Cardiac fibroblast (primary cell): ENCODE results near the gene MED15.
A peak's percentile ranks its signal among the peaks of the same experiment; 100 is the strongest.
"Not testable (repeated sequence)": the region's sequence is repeated elsewhere in the genome, so short reads cannot be mapped to it uniquely, and the experiment has no call there.

Source experiments
- DNase-seq, 2 donors: peaks; one replicate each; pipeline versions ENCODE4 v3.0.0 to v3.0.0-alpha.2; 2010; ENCODE audit warnings: low read depth in 2 of 2
- H3K4me3 ChIP-seq, 2 donors: replicated peaks in 1 of 2; 1 replicate in 1 of 2; 2 replicates in 1 of 2; pipeline ENCODE4 v1.5.1; 2011; ENCODE audit warnings: low read depth in 2 of 2, low read length in 2 of 2, mild to moderate bottlenecking in 2 of 2, moderate library complexity in 1 of 2
- TF ChIP-seq, protein P1 (sequence below): IDR thresholded peaks from one replicate; pipeline ENCODE4 v1.5.1; 2011; ENCODE audit warnings: low read depth, mild to moderate bottlenecking, low read length, inconsistent platforms

Gene MED15

GRCh38 chr22:20503816-20504215, 3.6 kb upstream of the MED15 start:
- DNase-seq, result no peak
- TF ChIP-seq, protein P1, sequence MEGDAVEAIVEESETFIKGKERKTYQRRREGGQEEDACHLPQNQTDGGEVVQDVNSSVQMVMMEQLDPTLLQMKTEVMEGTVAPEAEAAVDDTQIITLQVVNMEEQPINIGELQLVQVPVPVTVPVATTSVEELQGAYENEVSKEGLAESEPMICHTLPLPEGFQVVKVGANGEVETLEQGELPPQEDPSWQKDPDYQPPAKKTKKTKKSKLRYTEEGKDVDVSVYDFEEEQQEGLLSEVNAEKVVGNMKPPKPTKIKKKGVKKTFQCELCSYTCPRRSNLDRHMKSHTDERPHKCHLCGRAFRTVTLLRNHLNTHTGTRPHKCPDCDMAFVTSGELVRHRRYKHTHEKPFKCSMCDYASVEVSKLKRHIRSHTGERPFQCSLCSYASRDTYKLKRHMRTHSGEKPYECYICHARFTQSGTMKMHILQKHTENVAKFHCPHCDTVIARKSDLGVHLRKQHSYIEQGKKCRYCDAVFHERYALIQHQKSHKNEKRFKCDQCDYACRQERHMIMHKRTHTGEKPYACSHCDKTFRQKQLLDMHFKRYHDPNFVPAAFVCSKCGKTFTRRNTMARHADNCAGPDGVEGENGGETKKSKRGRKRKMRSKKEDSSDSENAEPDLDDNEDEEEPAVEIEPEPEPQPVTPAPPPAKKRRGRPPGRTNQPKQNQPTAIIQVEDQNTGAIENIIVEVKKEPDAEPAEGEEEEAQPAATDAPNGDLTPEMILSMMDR, result no peak
- H3K4me3 ChIP-seq, result no peak overlapping the region

DNA sequence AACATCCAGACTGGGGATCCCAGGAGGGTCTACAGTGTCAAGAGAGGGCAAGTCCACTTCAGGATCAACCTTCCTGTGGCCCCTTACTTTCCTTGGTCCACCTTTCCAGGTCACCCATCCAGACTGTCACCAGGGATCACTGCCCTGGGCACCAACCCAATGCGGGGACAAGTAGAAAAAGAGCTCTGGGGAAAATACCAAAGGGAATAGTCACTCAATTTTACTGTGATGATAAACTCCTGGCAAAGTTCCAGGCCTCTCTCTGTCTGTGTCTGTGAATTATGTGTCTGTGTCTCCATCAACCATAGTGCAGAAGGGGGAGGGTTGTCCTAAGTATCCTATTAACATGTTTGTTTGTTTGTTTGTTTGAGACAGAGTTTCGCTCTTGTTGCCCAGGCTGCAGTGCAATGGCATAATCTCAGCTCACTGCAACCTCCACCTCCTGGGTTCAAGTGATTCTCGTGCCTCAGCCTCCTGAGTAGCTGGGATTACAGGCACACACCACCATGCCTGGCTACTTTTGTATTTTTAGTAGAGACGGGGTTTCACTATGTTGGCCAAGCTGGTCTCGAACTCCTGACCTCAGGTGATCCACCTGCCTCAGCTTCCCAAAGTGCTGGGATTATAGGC, 3.0 kb upstream of the MED15 start:
- peak; percentile 57 to 87 for DNase-seq

GRCh38 chr22:20506543-20507252, 712 bp upstream of the MED15 start:
- TF ChIP-seq, protein P1, result no peak
- H3K4me3 ChIP-seq, result peak overlapping the region; percentile 87 to 96
- DNase-seq, result no peak

More for the DNA sequence above, 3.0 kb upstream of the MED15 start:
- not testable (repeated sequence) for H3K4me3 ChIP-seq

DNA sequence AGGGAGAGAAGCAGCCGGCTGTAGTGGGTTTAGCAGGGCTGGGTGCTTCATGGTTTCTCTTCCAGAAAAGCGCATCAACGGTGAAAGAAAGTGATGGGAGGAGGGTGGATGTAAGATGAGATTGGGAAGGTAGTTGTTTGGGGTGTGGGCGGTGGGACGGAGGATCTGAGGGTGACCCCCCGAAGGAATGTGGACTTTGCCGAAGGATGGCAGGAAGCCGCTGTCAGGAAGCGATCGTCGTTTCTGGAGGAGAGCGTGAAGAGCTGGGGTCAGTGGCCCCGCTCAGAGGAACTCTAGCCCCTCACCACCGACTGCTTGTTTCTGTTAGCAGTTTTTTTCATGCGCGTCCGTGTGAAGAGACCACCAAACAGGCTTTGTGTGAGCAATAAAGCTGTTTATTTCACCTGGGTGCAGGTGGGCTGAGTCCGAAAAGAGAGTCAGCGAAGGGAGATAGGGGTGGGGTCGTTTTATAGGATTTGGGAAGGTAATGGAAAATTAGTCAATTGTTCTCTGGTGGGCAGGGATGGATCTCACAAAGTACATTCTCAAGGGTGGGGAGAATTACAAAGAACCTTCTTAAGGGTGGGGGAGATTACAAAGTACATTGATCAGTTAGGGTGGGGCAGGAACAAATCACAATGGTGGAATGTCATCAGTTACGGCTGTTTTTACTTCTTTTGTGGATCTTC, 801 bp downstream of the MED15 start:
- peak overlapping the region; percentile 87 to 96 for H3K4me3 ChIP-seq
- not testable (repeated sequence) for DNase-seq

- no peak for DNase-seq
- TF ChIP-seq, protein P1, result no peak
- H3K4me3 ChIP-seq, result peak overlapping the region; percentile 87 to 96
Observed at GRCh38 chr22:20508815-20509271, 1.4 kb downstream of the MED15 start.

DNA sequence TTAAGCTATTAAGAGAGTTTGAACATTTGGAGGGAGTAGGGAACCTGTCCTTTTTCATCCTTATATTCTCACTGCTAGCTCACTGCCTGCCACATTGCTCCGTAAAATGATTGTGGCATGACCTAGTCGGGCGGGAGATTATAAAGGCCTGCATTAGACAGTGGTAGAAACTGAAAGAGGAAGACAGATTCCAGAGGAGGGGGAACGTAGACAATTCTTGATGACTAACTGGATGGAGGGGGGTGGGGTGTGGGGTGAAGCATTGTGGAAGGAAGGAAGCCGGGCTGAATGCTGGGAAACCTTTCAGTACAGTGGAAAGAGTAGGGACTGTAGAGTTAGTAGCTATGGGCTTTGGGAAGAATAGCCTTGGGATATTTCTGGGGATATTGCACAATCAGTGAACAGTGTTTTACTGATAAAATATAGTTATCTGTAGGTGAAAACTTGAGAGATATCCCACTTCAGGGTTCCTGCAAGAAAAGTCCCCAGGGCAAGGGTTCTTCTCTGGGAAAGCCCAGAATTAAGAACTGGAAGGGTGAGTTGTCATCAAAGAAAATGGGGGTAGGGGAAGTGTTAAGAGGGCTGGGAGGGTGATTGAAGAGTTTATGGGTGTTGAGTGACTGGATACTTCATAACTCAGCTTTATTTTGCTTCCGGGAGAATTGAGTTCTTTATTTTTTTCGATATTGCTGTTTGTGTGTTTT, 2.1 kb downstream of the MED15 start:
- TF ChIP-seq, protein P1, result no peak
- H3K4me3 ChIP-seq, result peak overlapping the region; percentile 87 to 96
- peak; percentile 92 to 94 for DNase-seq

DNA sequence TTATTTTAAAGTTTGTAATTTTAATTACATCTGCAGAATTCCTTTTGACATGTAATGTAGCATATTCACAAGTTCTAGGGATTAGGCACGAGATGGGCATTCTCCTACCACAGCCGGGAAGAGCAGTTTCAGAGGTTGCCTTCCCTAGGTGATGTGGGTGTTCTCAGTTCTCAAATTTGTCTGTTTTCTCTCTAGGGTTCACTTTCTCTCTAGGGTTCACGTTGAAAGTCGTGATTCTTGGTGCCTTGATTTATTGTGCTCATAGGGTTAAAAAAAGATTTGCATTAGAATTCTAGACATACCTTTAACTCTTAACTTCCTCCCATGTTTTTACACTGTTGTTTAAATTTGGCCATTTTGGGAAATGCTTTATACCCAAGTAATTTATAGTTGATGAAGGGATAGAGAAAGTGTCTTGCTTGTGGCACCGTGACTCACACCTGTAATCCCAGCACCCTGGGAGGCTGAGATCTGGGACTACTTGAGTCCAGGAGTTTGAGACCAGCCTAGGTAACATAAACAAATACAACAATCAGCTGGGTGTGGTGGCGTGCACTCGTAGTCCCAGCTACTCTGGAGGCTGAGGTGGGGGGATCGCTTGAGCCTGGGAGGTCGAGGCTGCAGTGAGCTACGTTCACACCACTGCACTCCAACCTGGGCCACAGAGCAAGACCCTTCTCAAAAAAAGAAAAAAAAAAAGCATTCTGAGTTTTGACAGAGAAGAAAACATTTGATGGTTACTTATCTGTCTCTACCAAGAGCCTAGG, 3.6 kb downstream of the MED15 start:
- TF ChIP-seq, protein P1, result no peak
- no peak for DNase-seq
- H3K4me3 ChIP-seq, result no peak overlapping the region
